Fibroblast of mammary gland (primary cell): ENCODE data around the gene PACRG.

Experiments used
- DNase-seq: peaks from one replicate; pipeline ENCODE4 v3.0.0-alpha.2; 2010; ENCODE audit warnings: low read depth
- H3K4me3 ChIP-seq: 2 replicates; pipeline ENCODE4 v1.5.1; 2011; ENCODE audit warnings: low read depth, mild to moderate bottlenecking, low read length, moderate library complexity; ENCODE audit not compliant: control insufficient read depth
- CTCF ChIP-seq: conservative IDR thresholded peaks from 2 replicates; pipeline ENCODE4 v1.5.1; 2011; ENCODE audit warnings: low read depth, low read length, inconsistent platforms; ENCODE audit not compliant: control insufficient read depth, insufficient read depth

PACRG gene

GRCh38 chr6:163288066-163288465 lies 560.3 kb downstream of the PACRG start:
- DNase-seq: no peak
- no peak for TF ChIP-seq CTCF
- H3K4me3 ChIP-seq: no peak overlapping the region

- no peak overlapping the region for H3K4me3 ChIP-seq
- TF ChIP-seq CTCF: no peak
Observed at GRCh38 chr6:163288915-163289314, 561.1 kb downstream of the PACRG start.

GRCh38 chr6:163289447-163289846 lies 561.7 kb downstream of the PACRG start:
- H3K4me3 ChIP-seq: no peak overlapping the region
- no peak for TF ChIP-seq CTCF
- no peak for DNase-seq

More at GRCh38 chr6:163288915-163289314, 561.1 kb downstream of the PACRG start:
- no peak for DNase-seq

GRCh38 chr6:163290545-163291274 lies 562.9 kb downstream of the PACRG start:
- TF ChIP-seq CTCF: no peak
- no peak for DNase-seq

GRCh38 chr6:163291622-163292021 lies 563.8 kb downstream of the PACRG start:
- H3K4me3 ChIP-seq: no peak overlapping the region
- TF ChIP-seq CTCF: no peak
- peak; percentile 78 for DNase-seq

More at GRCh38 chr6:163290545-163291274, 562.9 kb downstream of the PACRG start:
- no peak overlapping the region for H3K4me3 ChIP-seq

- H3K4me3 ChIP-seq: no peak overlapping the region
- DNase-seq: no peak
- TF ChIP-seq CTCF: no peak
Observed at GRCh38 chr6:163293286-163293685, 565.5 kb downstream of the PACRG start.
